HG03108 (cell line): Measurements from ENCODE around the gene RANGRF.

Source experiments
- ATAC-seq: cut with Tn5 transposase; IDR thresholded peaks from one replicate; pipeline ENCODE4 v1.9.1; 2021; ENCODE audit warnings: moderate library complexity; ENCODE audit not compliant: unreplicated experiment

The RANGRF gene

GRCh38 chr17:8273884-8274444 is 14.5 kb upstream of the RANGRF start:
- ATAC-seq: no peak

DNA sequence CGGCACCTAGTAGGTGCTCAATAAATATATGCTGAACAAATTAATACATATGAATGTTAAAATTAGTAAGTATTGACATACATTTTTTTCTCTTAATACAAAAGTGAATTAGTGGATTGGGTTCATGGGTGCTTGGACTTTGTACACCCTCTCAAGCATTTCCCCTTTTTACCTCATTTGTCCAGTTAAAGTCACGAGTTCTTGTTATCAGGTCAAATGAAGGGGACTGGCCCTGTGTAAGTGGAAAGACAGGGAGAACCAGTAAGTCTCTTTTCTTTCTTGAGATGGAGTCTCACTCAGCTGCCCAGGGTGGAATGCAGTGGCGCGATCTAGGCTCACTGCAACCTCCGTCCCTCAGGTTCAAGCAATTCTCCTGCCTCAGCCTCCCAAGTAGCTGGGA is 13.7 kb upstream of the RANGRF start:
- ATAC-seq: no peak

- ATAC-seq: no peak
These were observed 12.8 kb upstream of the RANGRF start for GRCh38 chr17:8275421-8276290.

GRCh38 chr17:8277317-8277716 is 11.2 kb upstream of the RANGRF start:
- ATAC-seq: no peak

GRCh38 chr17:8282345-8282744 is 6.1 kb upstream of the RANGRF start:
- no peak for ATAC-seq

- ATAC-seq: no peak
These were observed 5.1 kb upstream of the RANGRF start for GRCh38 chr17:8283356-8283755.

DNA sequence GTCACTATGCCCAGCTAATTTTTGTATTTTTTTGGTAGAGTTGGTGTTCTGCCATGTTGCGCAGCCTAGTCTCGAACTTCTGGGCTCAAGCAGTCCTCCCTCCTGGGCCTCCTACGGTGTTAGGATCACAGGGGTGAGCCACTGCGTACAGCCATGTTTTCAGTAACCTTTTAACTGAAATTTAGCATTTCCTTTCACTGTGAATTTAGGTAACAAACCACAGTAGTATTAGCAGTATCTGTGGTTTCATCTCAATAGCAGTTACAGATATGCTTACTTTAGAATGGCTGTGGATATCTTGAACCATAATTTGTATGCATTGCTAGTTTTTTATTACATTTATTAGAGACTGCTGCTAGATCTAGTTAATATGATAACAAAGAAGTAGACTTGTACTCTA is 4.3 kb upstream of the RANGRF start:
- ATAC-seq: no peak

GRCh38 chr17:8285270-8286181 is 2.9 kb upstream of the RANGRF start:
- ATAC-seq: no peak

DNA sequence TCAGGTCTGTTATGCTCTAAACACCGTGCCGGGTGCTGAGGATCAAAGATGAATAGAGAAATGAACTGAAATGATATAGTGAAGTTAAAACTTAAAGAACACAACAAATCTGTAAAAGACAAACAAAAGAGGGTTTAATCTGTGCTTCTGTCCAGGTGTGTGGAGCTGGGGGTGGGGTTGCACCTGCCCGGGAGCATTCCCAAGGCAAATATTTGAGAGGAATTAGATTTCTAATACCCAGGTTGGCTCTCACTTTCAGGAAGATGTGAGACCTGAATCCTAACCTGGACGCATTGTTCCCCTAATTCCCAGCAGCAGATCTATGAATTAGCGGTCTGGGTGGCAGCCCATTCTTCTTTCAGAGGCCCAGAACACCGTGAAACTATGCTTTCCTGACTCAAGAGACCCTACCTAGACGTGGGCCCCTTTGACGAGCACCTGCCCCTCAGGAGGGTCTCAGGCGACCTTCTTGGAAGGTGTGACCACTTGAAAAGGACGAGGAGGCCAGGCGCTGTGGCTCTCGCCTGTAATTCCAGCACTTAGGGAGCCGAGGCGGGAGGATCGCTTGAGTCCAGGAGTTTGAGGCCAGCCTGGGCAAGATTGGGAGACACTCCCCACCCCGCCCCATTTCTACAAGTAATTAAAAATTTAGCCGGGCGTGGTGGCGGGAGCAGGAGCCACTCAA is 677 bp upstream of the RANGRF start:
- ATAC-seq: no peak

DNA sequence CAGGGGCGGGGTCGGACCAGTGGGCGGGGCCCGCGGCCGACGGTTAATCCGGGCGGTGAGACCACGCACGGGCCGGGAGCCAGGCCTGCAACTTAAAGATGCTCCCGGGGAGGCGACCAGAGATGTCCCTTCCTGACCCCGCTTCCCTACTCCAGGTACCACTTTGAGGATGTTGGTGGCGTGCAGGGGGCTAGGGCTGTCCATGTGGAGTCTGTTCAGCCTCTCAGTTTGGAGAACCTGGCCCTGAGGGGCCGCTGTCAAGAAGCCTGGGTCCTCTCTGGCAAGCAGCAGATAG is 580 bp downstream of the RANGRF start:
- no peak for ATAC-seq

DNA sequence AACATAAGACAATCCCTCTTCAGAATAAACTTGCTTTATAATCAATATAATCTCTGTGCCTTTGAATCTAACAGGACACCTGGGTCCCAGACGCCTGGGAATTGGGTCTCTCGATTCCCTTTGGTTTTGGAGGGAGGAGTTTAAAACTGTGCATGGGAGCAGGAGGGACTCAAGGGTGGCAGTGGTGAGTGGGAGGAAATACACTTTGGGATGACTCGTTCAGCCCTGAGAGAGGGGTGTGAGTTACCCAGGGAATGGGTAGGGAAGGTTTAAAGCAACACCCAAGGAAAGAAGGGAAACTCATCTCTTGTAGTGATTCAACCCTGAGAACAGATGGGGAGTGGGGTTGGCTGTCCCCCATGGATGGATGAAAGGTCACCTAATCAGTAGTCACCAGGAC is 1.6 kb downstream of the RANGRF start:
- no peak for ATAC-seq

DNA sequence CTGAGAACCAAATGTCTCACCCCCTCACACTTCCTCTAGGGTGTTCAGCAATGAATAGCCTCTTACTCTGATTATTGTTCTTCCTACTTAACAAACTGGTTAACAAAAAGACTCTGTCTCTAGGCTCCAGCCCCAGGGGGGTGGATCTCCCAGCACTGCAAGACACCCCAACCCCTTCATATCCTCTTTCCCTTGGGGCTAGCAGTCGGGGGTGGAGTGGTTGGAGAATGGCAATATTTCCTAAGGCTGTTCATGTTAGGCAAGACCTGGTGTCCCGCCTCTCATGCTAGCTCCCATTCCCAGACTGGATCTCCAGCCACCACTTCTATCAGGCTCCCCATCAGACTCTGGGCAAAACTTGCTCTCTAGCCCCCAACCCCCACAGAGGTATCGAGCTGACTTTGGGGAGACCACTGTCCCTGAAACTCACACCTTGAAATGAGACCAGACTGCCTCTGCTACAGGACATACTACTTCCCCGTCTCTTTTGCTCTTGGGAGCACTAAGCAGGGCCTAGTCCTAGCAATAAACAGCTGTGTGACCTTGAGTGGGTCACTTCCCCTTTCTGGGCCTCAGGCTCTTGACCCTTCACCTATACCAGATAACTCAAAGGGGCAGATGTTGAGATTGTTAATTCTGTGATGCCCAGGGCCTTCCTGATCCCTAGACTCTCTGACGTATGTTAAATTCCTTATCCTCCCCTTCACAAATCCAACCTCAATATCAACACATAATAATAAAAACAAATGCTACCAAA is 4.3 kb downstream of the RANGRF start:
- no peak for ATAC-seq

- ATAC-seq: no peak
These were observed 5.9 kb downstream of the RANGRF start for GRCh38 chr17:8294361-8294760.

- no peak for ATAC-seq
These were observed 6.4 kb downstream of the RANGRF start for GRCh38 chr17:8294814-8295316.

DNA sequence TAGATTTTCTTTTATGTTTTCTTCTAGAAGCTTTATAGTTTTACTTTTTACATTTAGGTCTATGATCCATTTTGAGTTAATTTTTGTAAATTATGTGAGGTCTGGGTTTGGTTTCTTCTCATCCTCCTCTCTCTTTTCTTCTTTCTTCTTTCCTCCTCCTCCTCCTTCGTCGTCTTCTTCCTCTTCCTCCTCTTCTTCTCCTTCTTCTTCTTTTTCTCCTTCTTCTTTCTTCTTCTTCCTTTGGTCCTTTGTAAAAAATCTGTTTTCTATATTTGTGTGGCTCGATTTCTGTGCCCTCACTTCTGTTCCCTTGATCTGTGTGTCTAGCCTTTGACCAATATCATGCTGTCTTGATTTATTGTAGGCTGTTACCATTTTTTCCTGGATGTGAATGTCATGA is 11.8 kb downstream of the RANGRF start:
- ATAC-seq: no peak

DNA sequence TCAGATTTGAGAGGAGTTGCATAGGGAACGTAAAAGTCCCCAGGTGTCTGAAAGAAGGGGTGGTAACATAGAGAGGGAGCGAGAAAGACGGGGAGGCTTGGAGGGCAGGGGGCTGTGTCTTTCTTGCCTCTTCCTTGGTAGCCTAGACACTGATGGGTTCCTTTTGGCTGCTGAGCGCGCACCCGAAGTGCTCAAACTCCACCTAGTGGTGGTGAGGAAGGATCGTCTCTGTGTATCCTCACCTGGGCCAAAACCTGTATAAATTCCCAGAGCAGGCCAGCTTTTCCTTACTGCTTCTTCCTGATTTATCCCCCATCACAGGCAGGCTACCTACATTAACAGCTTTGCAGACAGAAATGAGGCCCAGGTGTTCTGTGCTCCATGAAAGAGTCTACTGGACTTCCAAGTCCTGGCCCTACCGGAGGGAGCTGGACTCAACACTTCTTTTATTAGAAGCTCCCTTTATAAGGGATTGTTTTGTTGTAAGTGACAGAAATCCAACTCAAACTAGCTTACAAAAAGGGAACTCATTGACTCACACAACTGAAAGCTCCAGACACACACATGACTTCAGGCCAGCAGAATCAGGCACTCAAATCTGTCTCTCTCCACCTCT is 12.3 kb downstream of the RANGRF start:
- peak; percentile 50 for ATAC-seq

DNA sequence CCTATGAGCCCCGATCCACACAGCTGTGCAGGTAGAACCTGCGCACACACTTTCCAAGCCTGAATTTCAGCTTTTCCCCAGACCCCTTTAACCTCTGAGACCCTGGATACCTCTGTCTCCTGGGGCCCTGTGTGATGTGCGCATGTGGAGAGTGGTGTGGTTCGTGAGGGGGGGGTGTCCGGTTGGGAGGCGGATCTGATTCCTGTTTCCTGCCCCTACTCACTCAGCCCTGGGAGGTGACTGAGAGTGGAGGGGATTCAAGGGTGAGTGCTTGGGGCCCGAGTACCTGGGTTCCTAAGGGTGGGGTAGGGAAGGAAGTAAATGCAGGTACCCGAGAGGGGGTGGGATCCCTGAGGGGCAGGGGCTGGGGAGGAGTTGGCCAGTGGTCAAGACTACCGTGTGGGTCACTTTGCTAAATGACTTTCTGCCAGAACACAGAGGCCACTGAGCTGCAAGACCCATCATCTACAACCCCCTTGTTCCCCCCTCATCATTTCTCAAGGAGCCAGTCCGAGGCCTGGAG is 22.2 kb downstream of the RANGRF start:
- no peak for ATAC-seq

DNA sequence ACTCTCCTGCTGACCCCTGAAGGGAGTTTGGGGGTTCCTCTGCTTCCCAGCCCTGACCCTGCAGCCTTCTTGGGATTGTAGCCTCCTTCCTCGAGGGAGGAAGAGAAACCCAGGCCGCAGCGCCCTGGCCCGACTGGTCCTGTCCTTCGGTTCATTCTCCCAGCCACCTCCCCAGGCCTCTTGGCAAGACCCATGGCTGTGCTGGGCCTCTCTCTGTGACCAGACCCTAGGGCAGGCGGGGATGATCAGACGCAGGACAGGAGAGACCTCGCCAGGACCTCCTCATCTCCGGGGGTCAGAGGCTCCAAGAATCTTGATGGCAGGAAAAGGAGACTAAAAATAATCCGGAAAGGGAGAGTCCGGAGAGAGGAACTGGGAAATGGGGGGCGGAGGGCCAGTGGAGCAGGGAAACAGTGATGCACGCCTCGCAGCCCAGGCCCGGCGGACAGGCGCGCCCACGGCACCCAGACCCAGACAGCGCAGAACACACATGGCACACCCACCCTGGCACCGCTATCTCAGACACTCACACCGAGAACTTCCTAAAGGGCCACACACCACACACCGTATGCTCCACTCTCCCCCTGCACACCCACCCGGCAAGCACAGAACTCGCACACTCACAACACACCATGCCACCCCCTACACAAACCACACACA is 22.8 kb downstream of the RANGRF start:
- ATAC-seq: no peak

DNA sequence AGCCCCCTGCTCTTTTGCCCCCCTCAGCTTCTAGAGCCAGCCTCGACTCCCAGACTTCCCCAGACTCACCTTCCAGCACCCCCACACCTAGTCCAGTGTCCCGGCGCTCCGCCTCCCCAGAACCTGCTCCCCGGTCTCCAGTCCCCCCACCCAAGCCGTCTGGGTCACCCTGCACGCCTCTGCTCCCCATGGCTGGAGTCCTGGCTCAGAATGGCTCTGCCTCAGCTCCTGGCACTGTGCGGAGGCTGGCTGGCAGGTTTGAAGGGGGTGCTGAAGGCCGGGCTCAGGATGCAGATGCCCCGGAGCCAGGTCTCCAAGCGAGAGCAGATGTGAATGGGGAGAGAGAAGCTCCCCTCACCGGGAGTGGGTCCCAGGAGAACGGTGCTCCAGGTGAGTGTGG is 23.8 kb downstream of the RANGRF start:
- ATAC-seq: no peak
